H1 (cell line): ENCODE data around the gene IDH2. TPM values are rescaled to one million over a fixed set of nuclear protein-coding genes. Genes with fewer than 3 reads are reported as not detected.
"Not testable (repeated sequence)": the region's sequence is repeated elsewhere in the genome, so short reads cannot be mapped to it uniquely, and the experiment has no call there.

Experiments used
- CTCF ChIA-PET: fragments of 300-600 bp; sonication (Branson Sonifier 250); formaldehyde crosslinking; loops from one replicate; lab custom pipeline; 2021; ENCODE audit not compliant: partially characterized antibody; lab: Charles Lee
- POLR2A ChIA-PET: fragments of 300-600 bp; sonication (Branson Sonifier 250); formaldehyde crosslinking; loops from one replicate; lab custom pipeline; 2021; ENCODE audit warnings: inconsistent platforms; ENCODE audit not compliant: partially characterized antibody; lab: Charles Lee
- DNase-seq, 2 experiments: peaks; one replicate each; pipeline versions ENCODE4 v3.0.0 to v3.0.0-alpha.2; 2010 to 2022; ENCODE audit warnings: low spot score in 2 of 2, low read depth in 1 of 2, mixed read lengths in 1 of 2
- FAIRE-seq: peaks from 2 replicates; lab custom pipeline; 2011; peaks lifted over from hg19 to GRCh38; lab: Jason Lieb, UNC
- H2AFZ ChIP-seq: 2 replicates; pipeline ENCODE4 v1.8.1; 2012; ENCODE audit warnings: low read length, inconsistent platforms
- H2AK5ac ChIP-seq: 2 replicates; pipeline ENCODE4 v1.6.1; 2013; ENCODE audit warnings: low read depth, low read length
- H2BK120ac ChIP-seq: replicated peaks from 2 replicates; pipeline ENCODE3; 2013; ENCODE audit warnings: low read depth, low read length, inconsistent platforms
- H2BK12ac ChIP-seq: 2 replicates; pipeline ENCODE4 v1.6.1; 2013; ENCODE audit warnings: low read depth, low read length
- H2BK15ac ChIP-seq: 2 replicates; pipeline ENCODE4 v1.6.1; 2013; ENCODE audit warnings: low read length
- H2BK20ac ChIP-seq: 2 replicates; pipeline ENCODE4 v1.6.1; 2013; ENCODE audit warnings: low read length
- H2BK5ac ChIP-seq: 2 replicates; pipeline ENCODE4 v1.6.1; 2013; ENCODE audit warnings: low read depth, low read length
- H3K14ac ChIP-seq: 2 replicates; pipeline ENCODE4 v1.6.1; 2013; ENCODE audit warnings: inconsistent platforms; ENCODE audit not compliant: insufficient read length
- H3K18ac ChIP-seq: 2 replicates; pipeline ENCODE4 v1.6.1; 2013; ENCODE audit warnings: low read length; ENCODE audit errors: extremely low read depth
- H3K23ac ChIP-seq: 2 replicates; pipeline ENCODE4 v1.6.1; 2013; ENCODE audit warnings: inconsistent platforms; ENCODE audit not compliant: insufficient read length
- H3K23me2 ChIP-seq: 2 replicates; pipeline ENCODE4 v1.6.1; 2013; ENCODE audit warnings: low read depth, low read length
- H3K27ac ChIP-seq: 2 replicates; pipeline ENCODE4 v1.6.1; 2011; ENCODE audit warnings: low read depth, low read length, inconsistent platforms
- H3K27me3 ChIP-seq, 4 experiments: replicated peaks in 1 of 4; 1 replicate in 1 of 4; 2 replicates in 3 of 4; pipeline versions ENCODE4 v1.6.1 to v1.8.1; 2011 to 2013; ENCODE audit warnings: low read length in 3 of 4, mild to moderate bottlenecking in 3 of 4, inconsistent platforms in 2 of 4, mixed read lengths in 2 of 4, moderate library complexity in 1 of 4; ENCODE audit not compliant: control insufficient read depth in 3 of 4, insufficient read depth in 3 of 4; ENCODE audit errors: extremely low read depth in 1 of 4
- H3K36me3 ChIP-seq, 4 experiments: 2 replicates each; pipeline versions ENCODE4 v1.6.1 to v1.8.1; 2011 to 2013; ENCODE audit warnings: mild to moderate bottlenecking in 4 of 4, low read length in 3 of 4, moderate library complexity in 2 of 4, control low read depth in 1 of 4, inconsistent platforms in 1 of 4; ENCODE audit not compliant: insufficient read depth in 4 of 4, control insufficient read depth in 2 of 4
- H3K4ac ChIP-seq: replicated peaks from 2 replicates; pipeline ENCODE3; 2013; ENCODE audit warnings: low read length, low read depth, mixed read lengths, inconsistent platforms; ENCODE audit not compliant: insufficient read length
- H3K4me1 ChIP-seq, 4 experiments: replicated peaks in 1 of 4; 1 replicate in 1 of 4; 2 replicates in 3 of 4; pipeline versions ENCODE4 v1.6.1 to v1.8.1; 2011 to 2013; ENCODE audit warnings: low read length in 3 of 4, inconsistent platforms in 2 of 4, mixed read lengths in 1 of 4; ENCODE audit not compliant: insufficient read depth in 4 of 4, control insufficient read depth in 3 of 4
- H3K4me2 ChIP-seq, 2 experiments: 2 replicates each; pipeline versions ENCODE4 v1.6.1 to v1.8.1; 2011 to 2013; ENCODE audit warnings: low read depth in 2 of 2, low read length in 2 of 2, control low read depth in 1 of 2, inconsistent platforms in 1 of 2, mild to moderate bottlenecking in 1 of 2; ENCODE audit not compliant: insufficient read depth in 1 of 2
- H3K4me3 ChIP-seq, 4 experiments: fragments of 200-600, 300-600 bp in 1 of 4; sonication (generic), shearing (Covaris generic), sonication (Bioruptor Twin) in 1 of 4; 2 replicates each; pipeline versions ENCODE4 v1.5.1 to v1.8.1; 2011 to 2016; ENCODE audit warnings: low read length in 4 of 4, low read depth in 3 of 4, control low read depth in 2 of 4, inconsistent platforms in 2 of 4, mild to moderate bottlenecking in 2 of 4, mixed read lengths in 1 of 4, moderate library complexity in 1 of 4; ENCODE audit not compliant: insufficient read depth in 2 of 4; ENCODE audit errors: extremely low read depth in 1 of 4
- H3K56ac ChIP-seq: replicated peaks from 2 replicates; pipeline ENCODE3; 2013; ENCODE audit warnings: low read depth, mild to moderate bottlenecking, mixed read lengths, low read length, inconsistent platforms; ENCODE audit not compliant: insufficient read length
- H3K79me1 ChIP-seq: 2 replicates; pipeline ENCODE4 v1.6.1; 2013; ENCODE audit warnings: low read depth, low read length, control low read depth
- H3K79me2 ChIP-seq, 2 experiments: 2 replicates each; pipeline versions ENCODE4 v1.6.1 to v1.8.1; 2012 to 2013; ENCODE audit warnings: low read length in 2 of 2, mild to moderate bottlenecking in 2 of 2, inconsistent platforms in 1 of 2; ENCODE audit not compliant: insufficient read depth in 2 of 2, control insufficient read depth in 1 of 2
- H3K9ac ChIP-seq, 4 experiments: replicated peaks in 1 of 4; 1 replicate in 1 of 4; 2 replicates in 3 of 4; pipeline versions ENCODE4 v1.6.1 to v1.8.1; 2011 to 2013; ENCODE audit warnings: low read depth in 3 of 4, low read length in 3 of 4, control low read depth in 2 of 4, mild to moderate bottlenecking in 2 of 4, moderate library complexity in 2 of 4, inconsistent platforms in 1 of 4; ENCODE audit errors: extremely low read depth in 1 of 4
- H3K9me3 ChIP-seq, 2 experiments: 2 replicates each; pipeline versions ENCODE4 v1.6.1 to v1.8.1; 2012 to 2013; ENCODE audit warnings: mild to moderate bottlenecking in 2 of 2, moderate library complexity in 2 of 2, control low read depth in 1 of 2, inconsistent platforms in 1 of 2, low read depth in 1 of 2, low read length in 1 of 2, mixed read lengths in 1 of 2; ENCODE audit not compliant: insufficient read depth in 2 of 2
- H4K20me1 ChIP-seq, 2 experiments: replicated peaks in 1 of 2; 2 replicates each; pipeline versions ENCODE3 to v1.8.1; 2011 to 2013; ENCODE audit warnings: inconsistent platforms in 2 of 2, low read length in 2 of 2, mild to moderate bottlenecking in 1 of 2; ENCODE audit not compliant: insufficient read depth in 2 of 2, control insufficient read depth in 1 of 2
- H4K5ac ChIP-seq: 2 replicates; pipeline ENCODE4 v1.6.1; 2013; ENCODE audit warnings: low read length, low read depth, mixed read lengths, inconsistent platforms; ENCODE audit not compliant: insufficient read length
- H4K8ac ChIP-seq: 2 replicates; pipeline ENCODE4 v1.8.0; 2013; ENCODE audit warnings: mild to moderate bottlenecking, moderate library complexity, low read length, inconsistent platforms; ENCODE audit not compliant: insufficient read depth; ENCODE audit errors: extremely low read depth
- H4K91ac ChIP-seq: replicated peaks from 2 replicates; pipeline ENCODE3; 2013; ENCODE audit warnings: low read length, mixed read lengths, inconsistent platforms; ENCODE audit not compliant: insufficient read length
- WGBS, 2 experiments: shearing (Covaris generic) in 1 of 2; methylation state at CpG; one replicate each; pipeline versions ENCODE4 v1.1.6 to v1.1.7; 2013 to 2015; ENCODE audit warnings: low lambda C conversion rate in 2 of 2, mixed read lengths in 2 of 2, inconsistent platforms in 1 of 2, low coverage in 1 of 2, missing lambda C conversion rate in 1 of 2; ENCODE audit not compliant: insufficient replicate concordance in 2 of 2, insufficient coverage in 1 of 2, insufficient read length in 1 of 2; ENCODE audit errors: extremely low coverage in 1 of 2, missing lambda C conversion rate in 1 of 2; 5-methylcytosine and 5-hydroxymethylcytosine counted together
- polyA plus RNA-seq, 7 experiments: library from polyadenylated mRNA; depleted of rRNA in 3 of 7; stranded (reverse) in 5 of 7; unstranded in 2 of 7; fragments of >200 nt in 5 of 7; fragments of 200-250 nt in 2 of 7; gene quantifications; 1 replicate in 5 of 7; 2 replicates in 1 of 7; 4 replicates in 1 of 7; pipeline versions ENCODE4 v1.2.1 to v1.2.3, GENCODE V29; 2011 to 2013; ENCODE audit warnings: missing spikeins in 2 of 7, mixed read lengths in 2 of 7
- total RNA-seq: library from RNA; stranded (reverse); fragmentation: NEBNext Ultra II Directional; extraction: Animal tissue kit (Norgen Biotek cat#: 25700); gene quantifications from 2 replicates; pipeline ENCODE4 v1.2.1, GENCODE V29; 2021

The IDH2 gene
- total and polyA plus RNA-seq, 2 of the 8 experiments (the other 6 are each of a cell fraction or from before 2014, with no cell fraction given): 64.2 to 84.6 TPM

GRCh38 chr15:90070623-90071022 is 31.6 kb downstream of the IDH2 start:
- not testable (repeated sequence) for H3K9ac ChIP-seq, FAIRE-seq, H3K9me3 ChIP-seq, H2BK12ac ChIP-seq, H4K20me1 ChIP-seq, H3K4me2 ChIP-seq, H3K14ac ChIP-seq, H2AK5ac ChIP-seq, H3K4ac ChIP-seq, H3K4me3 ChIP-seq, H4K5ac ChIP-seq, H3K79me1 ChIP-seq, H3K23ac ChIP-seq, H3K79me2 ChIP-seq, H2BK20ac ChIP-seq, H3K18ac ChIP-seq, H3K36me3 ChIP-seq, H3K27ac ChIP-seq, H3K4me1 ChIP-seq, H3K23me2 ChIP-seq, H2BK15ac ChIP-seq, H2AFZ ChIP-seq, H3K56ac ChIP-seq, H4K8ac ChIP-seq, DNase-seq, H4K91ac ChIP-seq, H2BK120ac ChIP-seq, H3K27me3 ChIP-seq, H2BK5ac ChIP-seq
- 93% methylated on average over 2 of the region's 2 CpGs; no CpG with 5 or more reads in 1 of the 2 experiments for WGBS, 2 experiments
- ChIA-PET CTCF (interaction anchor here (0.6 to 3.4 kb wide), 21 partner anchors 9 to 314 kb away, joined by 3 to 33 read pairs (median 4); partner anchors contain the start of gene ARPIN), POLR2A (interaction anchor here (1.1 kb wide), 1 partner anchor 8 kb away, joined by 3 read pairs; no protein-coding TSS in a partner anchor)
